Activated T-helper 1 cell treated with anti-CD3 and anti-CD28 coated beads, Interleukin-12 subunit alpha, Interleukin-12 subunit beta, Interleukin-2, Interleukin-4 antibody, amounts not matched to agents 30 ng/mL and 10 ng/mL and 1 ng/mL, durations not matched to agents 14 hours and 24 hours and 36 hours (primary cell): Measurements from ENCODE around the gene IL1R2. TPM values are rescaled to one million over a fixed set of nuclear protein-coding genes. Genes with fewer than 3 reads are reported as not detected.

ENCODE experiments used
- DNase-seq: peaks from one replicate; pipeline ENCODE4 v3.0.0; 2021; ENCODE audit warnings: low spot score
- H3K27ac Mint-ChIP-seq: one replicate; pipeline ENCODE4 v1.8.0; 2021; ENCODE audit warnings: mild to moderate bottlenecking, mixed read lengths
- H3K27me3 Mint-ChIP-seq: one replicate; pipeline ENCODE4 v1.8.0; 2022; ENCODE audit warnings: mild to moderate bottlenecking, moderate library complexity, mixed read lengths; ENCODE audit not compliant: insufficient read depth
- H3K36me3 Mint-ChIP-seq: one replicate; pipeline ENCODE4 v1.8.0; 2021; ENCODE audit warnings: low read depth, mixed read lengths
- H3K4me1 Mint-ChIP-seq: one replicate; pipeline ENCODE4 v1.8.0; 2021; ENCODE audit warnings: low read depth, mixed read lengths
- H3K4me3 Mint-ChIP-seq: one replicate; pipeline ENCODE4 v1.8.0; 2021; ENCODE audit warnings: mild to moderate bottlenecking, moderate library complexity, mixed read lengths
- H3K9me3 Mint-ChIP-seq: one replicate; pipeline ENCODE4 v1.8.0; 2021; ENCODE audit warnings: mixed read lengths
- intact Hi-C: fragments of 100-400 bp; cut with micrococcal nuclease; formaldehyde crosslinking; loops from one replicate; pipeline ENCODE4 v1.15.1; 2024
- total RNA-seq: library from RNA; stranded (reverse); gene quantifications from 2 replicates; pipeline ENCODE4 v1.2.3, GENCODE V29; 2022

Gene IL1R2
- total RNA-seq, 1 donor from 2014 or later, result 1.3 TPM

DNA sequence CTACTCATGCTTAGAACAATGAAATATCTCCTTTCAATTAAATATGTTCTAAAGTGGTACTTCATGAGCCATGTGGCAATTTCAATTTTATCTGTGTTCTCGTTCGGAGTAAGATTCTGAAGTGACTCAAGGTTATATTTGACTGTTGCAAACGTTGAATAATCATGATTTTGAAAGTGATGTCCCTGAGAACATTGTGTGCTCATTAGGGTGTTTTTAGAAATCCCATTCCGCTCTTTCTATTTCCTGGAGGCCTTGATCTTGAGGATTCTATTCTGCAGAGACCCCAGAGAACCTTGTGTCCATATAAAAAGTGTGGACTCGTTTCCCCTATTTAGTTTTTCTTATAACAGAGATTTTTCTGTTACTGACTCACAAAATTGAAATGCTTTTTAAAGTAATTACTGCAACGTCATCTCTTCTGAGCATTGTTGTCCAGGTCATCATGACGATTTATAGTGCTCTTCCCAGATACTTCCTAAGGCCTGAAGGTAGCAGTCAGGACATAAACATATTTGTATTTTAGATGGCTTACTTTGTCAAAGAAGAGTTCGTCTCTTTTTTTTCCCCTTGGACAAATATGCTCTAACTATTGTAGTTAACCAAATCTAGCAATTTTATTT lies 27.2 kb downstream of the IL1R2 start:
- no peak overlapping the region for H3K4me3 Mint-ChIP-seq
- no peak for DNase-seq
- H3K9me3 Mint-ChIP-seq, result peaks cover 4% of the 10 kb centered on the region
- H3K36me3 Mint-ChIP-seq, result no peaks in the 10 kb centered on the region
- no peak overlapping the region for H3K27ac Mint-ChIP-seq
- intact Hi-C loops, result no loop called here
- H3K27me3 Mint-ChIP-seq, result peaks cover 13% of the 10 kb centered on the region
- peaks cover 13% of the 10 kb centered on the region for H3K4me1 Mint-ChIP-seq

DNA sequence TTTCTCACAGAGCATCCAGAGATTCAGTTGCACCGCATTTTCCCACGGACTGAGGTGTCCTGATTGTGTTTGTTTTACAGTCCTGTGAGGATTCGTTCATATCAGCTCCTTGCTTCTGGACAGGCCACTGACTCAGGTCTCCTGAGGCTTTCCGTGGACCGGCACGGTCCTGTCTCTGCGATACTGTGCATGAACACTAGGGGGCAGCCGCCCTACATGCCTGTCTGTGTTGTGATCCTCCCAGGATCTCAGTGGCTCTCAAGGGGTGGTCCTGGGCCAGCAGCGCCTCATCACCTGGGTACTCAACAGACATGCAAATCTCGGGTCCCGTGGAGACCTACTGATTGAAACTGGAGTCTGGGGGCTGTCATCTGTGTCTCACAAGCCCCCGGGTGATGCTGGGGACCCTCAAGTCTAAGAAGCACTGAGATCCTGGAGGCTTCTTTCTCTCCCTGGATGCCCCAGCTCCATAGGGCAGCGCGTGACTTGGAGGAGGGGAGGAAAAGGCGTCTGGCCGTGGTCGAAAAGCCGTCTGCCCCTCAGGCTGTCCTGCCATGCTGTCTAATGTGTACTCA lies 28.9 kb downstream of the IL1R2 start:
- H3K4me1 Mint-ChIP-seq, result peaks cover 17% of the 10 kb centered on the region
- H3K36me3 Mint-ChIP-seq, result no peaks in the 10 kb centered on the region
- H3K9me3 Mint-ChIP-seq, result no peaks in the 10 kb centered on the region
- H3K4me3 Mint-ChIP-seq, result no peak overlapping the region
- intact Hi-C loops, result loop anchor here (1.0 to 10.0 kb wide), 14 partner anchors 16 to 594 kb away; partner anchors contain the start of gene SLC9A2
- peaks cover 13% of the 10 kb centered on the region for H3K27me3 Mint-ChIP-seq
- DNase-seq, result peak; percentile 70
- H3K27ac Mint-ChIP-seq, result no peak overlapping the region

DNA sequence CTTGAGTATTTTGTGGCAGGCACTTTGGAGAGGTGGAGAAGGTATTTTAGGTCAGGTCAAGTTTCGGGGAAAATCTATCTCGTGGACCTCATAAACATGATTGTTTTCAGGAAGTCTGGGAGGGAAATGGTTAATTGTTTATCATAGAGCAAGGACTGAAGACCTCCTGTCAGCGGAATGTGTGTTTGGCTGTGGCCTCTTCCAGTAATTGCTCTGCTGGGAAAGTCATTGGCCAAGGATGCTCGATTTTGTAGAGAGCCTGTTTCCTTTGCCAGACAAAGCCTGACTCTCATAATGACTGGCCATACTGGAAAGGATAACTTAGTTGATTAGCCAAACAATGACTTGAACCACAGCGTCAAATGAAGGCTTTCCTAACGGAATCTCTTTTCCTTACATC lies 30.0 kb downstream of the IL1R2 start:
- peaks cover 25% of the 10 kb centered on the region for H3K4me1 Mint-ChIP-seq
- no peak for DNase-seq
- no peaks in the 10 kb centered on the region for H3K9me3 Mint-ChIP-seq
- no peaks in the 10 kb centered on the region for H3K36me3 Mint-ChIP-seq
- peaks cover 14% of the 10 kb centered on the region for H3K27me3 Mint-ChIP-seq
- no peak overlapping the region for H3K4me3 Mint-ChIP-seq
- intact Hi-C loops, result loop anchor here (2.0 to 10.0 kb wide), 5 partner anchors 17 to 593 kb away; partner anchors contain the start of gene SLC9A2
- no peak overlapping the region for H3K27ac Mint-ChIP-seq

DNA sequence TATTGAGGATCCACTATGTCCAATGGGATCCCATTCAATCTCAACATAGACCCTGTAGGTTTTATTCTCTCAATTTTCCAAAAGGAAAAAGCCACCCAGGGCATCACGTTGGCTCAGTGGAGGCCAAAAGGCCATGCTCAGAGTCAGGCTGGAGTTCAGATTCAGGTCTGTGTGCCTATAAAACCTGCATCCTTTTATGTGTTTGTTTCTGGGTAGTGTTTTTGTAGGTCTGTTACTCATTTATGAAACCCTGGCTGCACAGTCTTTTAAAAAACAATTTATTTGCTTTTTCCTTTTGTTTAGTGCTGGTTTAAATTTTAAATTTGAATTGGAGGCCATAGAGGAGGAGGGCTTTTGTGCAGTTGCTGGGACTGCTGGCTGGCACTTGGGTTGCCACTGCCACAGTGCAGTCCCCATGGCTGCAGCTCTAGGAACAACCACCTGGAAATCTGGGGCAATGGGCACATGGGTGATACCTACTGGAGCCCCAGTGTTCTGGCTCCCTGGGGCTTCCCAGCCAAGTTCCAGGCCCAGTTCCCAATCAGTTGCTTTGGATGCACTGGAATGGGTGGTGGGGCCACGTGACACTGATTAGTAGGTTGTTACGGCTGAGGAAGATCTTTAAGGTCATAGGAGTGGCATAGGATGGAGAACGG lies 31.3 kb downstream of the IL1R2 start:
- Mint-ChIP-seq H3K36me3 (peaks cover 2% of the 10 kb centered on the region), H3K4me3 (no peak overlapping the region), H3K27ac (no peak overlapping the region), H3K9me3 (no peaks in the 10 kb centered on the region), H3K27me3 (peaks cover 14% of the 10 kb centered on the region), H3K4me1 (peaks cover 31% of the 10 kb centered on the region)
- DNase-seq, result no peak
- intact Hi-C loops, result loop anchor here (5.0 to 10.0 kb wide), 2 partner anchors 144 to 592 kb away; partner anchors contain the start of gene SLC9A2

DNA sequence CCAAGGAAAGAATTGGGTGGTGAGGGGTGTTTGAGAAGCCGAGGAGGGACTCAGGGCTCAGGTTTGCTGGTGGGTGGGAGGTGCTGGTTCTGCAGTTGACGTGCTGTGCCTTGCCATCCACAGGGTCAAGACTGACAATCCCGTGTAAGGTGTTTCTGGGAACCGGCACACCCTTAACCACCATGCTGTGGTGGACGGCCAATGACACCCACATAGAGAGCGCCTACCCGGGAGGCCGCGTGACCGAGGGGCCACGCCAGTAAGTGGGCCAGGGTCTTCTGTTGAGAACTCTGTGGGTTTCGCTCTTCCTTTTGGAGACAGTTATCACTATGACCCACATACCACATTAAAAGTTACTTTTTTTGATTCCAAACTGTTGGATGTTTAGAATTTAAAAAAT lies 32.6 kb downstream of the IL1R2 start:
- peaks cover 45% of the 10 kb centered on the region for H3K4me1 Mint-ChIP-seq

DNA sequence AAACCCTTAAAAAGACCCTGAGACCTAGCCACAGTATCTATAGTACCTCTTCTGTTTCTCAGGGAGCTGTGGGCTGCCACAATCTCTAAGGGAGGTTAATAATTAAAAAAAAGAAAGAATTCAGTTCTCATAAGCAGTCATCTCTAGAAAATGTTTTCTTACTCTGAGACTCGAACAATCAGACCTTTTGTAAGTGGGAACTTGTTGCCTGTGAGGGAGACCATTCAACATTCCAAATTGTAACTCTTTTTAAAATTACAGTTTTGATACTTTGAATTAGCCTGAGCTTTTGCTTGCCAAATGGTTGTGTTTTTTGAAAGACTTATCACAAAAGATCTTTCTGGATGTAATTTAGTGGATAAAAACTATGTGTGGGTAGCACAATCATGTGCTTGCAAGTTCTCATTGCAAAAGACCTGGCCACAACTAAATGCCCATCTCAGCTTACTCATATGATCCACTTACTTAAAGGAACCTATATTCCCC lies 33.3 kb downstream of the IL1R2 start:
- H3K4me1 Mint-ChIP-seq, result peaks cover 50% of the 10 kb centered on the region
- peaks cover 9% of the 10 kb centered on the region for H3K27me3 Mint-ChIP-seq
- DNase-seq, result no peak
- no peak overlapping the region for H3K27ac Mint-ChIP-seq
- H3K4me3 Mint-ChIP-seq, result no peak overlapping the region
- intact Hi-C loops, result loop anchor here (5.0 to 10.0 kb wide), 2 partner anchors 277 to 590 kb away; partner anchors contain the start of gene SLC9A2
- H3K9me3 Mint-ChIP-seq, result no peaks in the 10 kb centered on the region
- H3K36me3 Mint-ChIP-seq, result peaks cover 12% of the 10 kb centered on the region

More for the DNA sequence above, 32.6 kb downstream of the IL1R2 start:
- Mint-ChIP-seq H3K4me3 (no peak overlapping the region), H3K36me3 (peaks cover 9% of the 10 kb centered on the region), H3K9me3 (no peaks in the 10 kb centered on the region), H3K27me3 (peaks cover 11% of the 10 kb centered on the region), H3K27ac (no peak overlapping the region)
- DNase-seq, result no peak
- intact Hi-C loops, result loop anchor here (5.0 to 10.0 kb wide), 2 partner anchors 143 to 590 kb away; partner anchors contain the start of gene SLC9A2

DNA sequence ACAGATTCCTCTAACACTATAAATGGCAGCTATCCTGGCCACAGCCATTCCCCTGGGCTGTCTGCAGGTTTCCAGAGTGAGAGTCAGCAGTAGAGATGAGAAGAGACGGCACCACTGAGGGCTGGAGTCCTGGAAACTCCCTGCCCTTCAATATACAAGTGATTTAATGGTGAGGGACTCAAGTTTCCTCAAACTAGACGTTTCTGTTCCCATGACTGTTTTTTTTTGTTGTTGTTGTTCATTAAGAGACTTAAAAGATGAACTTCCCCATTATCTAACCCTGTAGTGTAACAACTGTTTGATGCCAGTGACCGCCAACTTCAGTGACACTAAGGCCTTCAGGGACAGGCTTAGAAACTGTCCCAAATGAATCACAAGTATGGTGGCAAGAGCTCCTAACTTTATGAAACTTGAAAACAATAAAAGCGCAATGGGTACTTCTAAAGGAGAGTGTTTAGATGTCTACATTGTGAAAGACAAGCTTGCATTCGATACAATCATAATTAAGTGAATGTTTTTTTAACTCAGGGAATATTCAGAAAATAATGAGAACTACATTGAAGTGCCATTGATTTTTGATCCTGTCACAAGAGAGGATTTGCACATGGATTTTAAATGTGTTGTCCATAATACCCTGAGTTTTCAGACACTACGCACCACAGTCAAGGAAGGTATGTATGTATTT lies 34.0 kb downstream of the IL1R2 start:
- Mint-ChIP-seq H3K4me1 (peaks cover 43% of the 10 kb centered on the region), H3K36me3 (peaks cover 12% of the 10 kb centered on the region), H3K27ac (no peak overlapping the region), H3K9me3 (no peaks in the 10 kb centered on the region), H3K27me3 (peaks cover 4% of the 10 kb centered on the region), H3K4me3 (no peak overlapping the region)
- intact Hi-C loops, result loop anchor here (5.0 to 10.0 kb wide), 2 partner anchors 277 to 589 kb away; partner anchors contain the start of gene SLC9A2
- DNase-seq, result no peak

DNA sequence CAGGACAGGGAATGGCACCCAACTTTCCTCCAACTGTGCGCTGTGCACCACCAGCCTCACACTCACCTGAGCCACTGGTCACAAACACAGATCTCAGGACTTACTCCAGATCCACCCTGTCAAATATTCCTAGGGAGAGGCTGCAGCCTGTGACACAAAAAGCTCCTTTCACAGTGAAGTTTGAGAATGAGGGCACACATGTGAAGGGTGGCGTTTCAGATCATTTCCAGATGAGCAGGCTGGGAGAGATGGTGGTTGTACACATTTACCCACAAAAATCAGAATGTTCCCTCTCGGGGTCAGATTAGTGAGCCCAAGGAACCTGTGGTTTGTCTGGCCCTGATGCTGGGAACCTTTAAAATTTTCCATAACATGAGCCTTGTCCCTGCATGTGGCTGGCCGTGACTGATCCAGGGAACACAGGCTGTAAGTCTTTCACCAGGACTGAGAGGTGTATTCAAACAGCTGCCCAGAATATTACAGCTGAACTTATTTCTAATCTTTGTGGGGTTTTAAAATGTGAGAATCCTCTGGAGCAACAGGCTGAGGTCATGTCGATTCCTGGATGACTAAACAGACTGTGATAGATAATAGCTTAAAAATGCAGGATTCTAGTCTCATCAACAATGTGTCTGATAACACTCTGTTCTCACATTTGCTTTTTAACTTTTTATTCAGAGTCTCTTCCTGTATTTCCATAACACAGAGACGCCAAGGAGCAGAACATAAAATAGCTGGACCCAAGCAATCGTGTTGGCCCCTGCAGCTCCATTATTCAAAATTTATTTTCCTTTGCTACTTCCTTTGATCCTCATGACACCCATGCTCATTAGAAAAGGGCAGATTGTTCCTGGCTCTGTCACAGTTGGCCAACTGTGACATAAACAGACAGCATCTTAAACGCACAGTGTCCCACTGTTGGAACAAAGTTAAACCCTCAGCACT lies 35.5 kb downstream of the IL1R2 start:
- intact Hi-C loops, result loop anchor here (5.0 to 10.0 kb wide), 2 partner anchors 275 to 587 kb away; partner anchors contain the start of gene SLC9A2
- H3K27me3 Mint-ChIP-seq, result peaks cover 2% of the 10 kb centered on the region
- H3K9me3 Mint-ChIP-seq, result no peaks in the 10 kb centered on the region
- no peak overlapping the region for H3K27ac Mint-ChIP-seq
- H3K4me3 Mint-ChIP-seq, result no peak overlapping the region
- H3K36me3 Mint-ChIP-seq, result peaks cover 12% of the 10 kb centered on the region
- peaks cover 46% of the 10 kb centered on the region for H3K4me1 Mint-ChIP-seq
- no peak for DNase-seq

DNA sequence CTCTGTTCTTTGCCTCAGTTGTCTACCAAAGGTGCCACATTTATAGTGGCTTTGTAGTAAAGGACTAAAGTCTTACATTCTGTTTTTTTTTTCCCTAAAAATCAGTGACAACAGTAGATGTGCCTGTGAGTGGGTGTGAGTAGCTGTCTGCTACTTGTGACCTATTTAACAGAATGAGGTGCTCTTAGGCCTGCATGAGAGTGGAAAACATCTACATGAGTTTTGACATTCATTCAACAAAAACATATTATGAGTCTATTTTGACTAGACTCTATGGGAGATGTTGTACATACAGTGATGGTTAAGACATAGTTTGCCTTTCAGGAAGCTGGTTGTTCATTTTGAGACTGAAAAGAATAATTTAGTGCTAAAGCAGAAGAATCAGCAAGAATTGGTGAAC lies 36.7 kb downstream of the IL1R2 start:
- peaks cover 14% of the 10 kb centered on the region for H3K36me3 Mint-ChIP-seq
- H3K4me1 Mint-ChIP-seq, result peaks cover 57% of the 10 kb centered on the region
- no peak overlapping the region for H3K4me3 Mint-ChIP-seq
- intact Hi-C loops, result loop anchor here (1.0 to 10.0 kb wide), 5 partner anchors 16 to 586 kb away; partner anchors contain the start of gene SLC9A2
- H3K27me3 Mint-ChIP-seq, result peaks cover 2% of the 10 kb centered on the region
- no peak for DNase-seq
- H3K9me3 Mint-ChIP-seq, result no peaks in the 10 kb centered on the region
- peak overlapping the region; percentile 40 for H3K27ac Mint-ChIP-seq

DNA sequence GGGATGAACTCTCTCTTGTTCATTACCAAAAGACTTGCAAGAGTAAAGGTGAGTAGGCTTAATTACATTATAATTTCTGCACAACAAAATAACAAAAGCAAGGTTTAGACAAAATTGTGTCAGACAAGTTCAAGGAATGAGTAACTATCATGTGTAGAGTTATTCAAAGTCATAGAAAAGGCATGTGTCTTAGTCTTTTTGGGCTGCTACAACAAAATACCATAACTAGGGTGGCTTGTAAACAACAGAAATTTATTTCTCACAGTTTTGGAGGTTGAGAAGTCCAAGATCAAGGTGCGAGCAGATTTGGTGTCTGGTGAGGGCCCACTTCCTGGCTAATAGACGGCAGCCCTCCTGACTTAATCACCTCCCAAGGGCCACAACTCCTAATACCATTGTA lies 37.6 kb downstream of the IL1R2 start:
- Mint-ChIP-seq H3K9me3 (peaks cover under 1% of the 10 kb centered on the region), H3K4me3 (no peak overlapping the region), H3K4me1 (peaks cover 67% of the 10 kb centered on the region), H3K27ac (peak overlapping the region; percentile 36), H3K36me3 (peaks cover 14% of the 10 kb centered on the region), H3K27me3 (peaks cover 2% of the 10 kb centered on the region)
- no peak for DNase-seq
- intact Hi-C loops, result loop anchor here (2.0 to 10.0 kb wide), 3 partner anchors 15 to 585 kb away; partner anchors contain the start of gene SLC9A2

DNA sequence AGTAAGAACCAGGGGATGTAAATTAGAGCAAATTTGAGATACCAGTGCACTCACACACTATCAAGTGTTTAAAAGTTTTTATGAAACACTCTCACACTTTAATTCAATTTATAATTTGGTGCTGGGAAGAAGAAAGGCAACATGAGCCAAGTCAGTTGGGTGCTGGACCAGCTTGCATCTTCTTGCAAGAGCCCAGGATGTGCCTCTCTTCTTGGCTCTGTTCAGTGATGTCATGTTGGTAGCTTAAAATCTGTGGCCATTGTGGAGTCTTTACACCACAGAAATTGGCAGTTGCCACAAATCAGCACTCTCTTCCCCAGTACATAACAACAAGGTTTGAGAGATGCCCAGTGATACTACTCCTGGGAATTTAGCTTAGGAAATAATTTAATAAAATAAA lies 38.2 kb downstream of the IL1R2 start:
- intact Hi-C loops, result loop anchor here (2.0 to 10.0 kb wide), 3 partner anchors 15 to 585 kb away; partner anchors contain the start of gene SLC9A2
- peaks cover 71% of the 10 kb centered on the region for H3K4me1 Mint-ChIP-seq
- H3K9me3 Mint-ChIP-seq, result peaks cover 5% of the 10 kb centered on the region
- peaks cover 19% of the 10 kb centered on the region for H3K36me3 Mint-ChIP-seq
- H3K27me3 Mint-ChIP-seq, result peaks cover 2% of the 10 kb centered on the region
- H3K4me3 Mint-ChIP-seq, result no peak overlapping the region
- no peak overlapping the region for H3K27ac Mint-ChIP-seq
- no peak for DNase-seq
